ENCODE measurements around the gene C4orf50.
"Not testable (repeated sequence)": the region's sequence is repeated elsewhere in the genome, so short reads cannot be mapped to it uniquely, and the experiment has no call there.

The C4orf50 gene

GRCh38 chr4:5884796-5885195 lies 133.4 kb downstream of the C4orf50 start:
- no peak for DNase-seq

GRCh38 chr4:5883916-5884315 lies 134.3 kb downstream of the C4orf50 start:
- no peak for DNase-seq

- no peak for DNase-seq
Observed at GRCh38 chr4:5882947-5883346, 135.3 kb downstream of the C4orf50 start.

- DNase-seq, result no peak
Observed at GRCh38 chr4:5881340-5881739, 136.9 kb downstream of the C4orf50 start.

GRCh38 chr4:5878359-5878758 lies 139.9 kb downstream of the C4orf50 start:
- no peak for DNase-seq

GRCh38 chr4:5877392-5877791 lies 140.8 kb downstream of the C4orf50 start:
- no peak for DNase-seq

GRCh38 chr4:5874811-5875449 lies 143.3 kb downstream of the C4orf50 start:
- no peak for DNase-seq

- DNase-seq, result no peak
Observed at GRCh38 chr4:5870701-5871100, 147.5 kb downstream of the C4orf50 start.

- no peak for DNase-seq
Observed at GRCh38 chr4:5869966-5870619, 148.1 kb downstream of the C4orf50 start.

GRCh38 chr4:5867866-5868265 lies 150.4 kb downstream of the C4orf50 start:
- no peak for DNase-seq

- no peak for DNase-seq
Observed at GRCh38 chr4:5866841-5867813, 151.1 kb downstream of the C4orf50 start.

GRCh38 chr4:5865896-5866599 lies 152.2 kb downstream of the C4orf50 start:
- DNase-seq, result no peak

- peak; percentile 54 to 70 for DNase-seq
Observed at GRCh38 chr4:5863461-5864113, 154.6 kb downstream of the C4orf50 start.

- DNase-seq, result no peak
Observed at GRCh38 chr4:5858020-5858769, 160.0 kb downstream of the C4orf50 start.

- no peak for DNase-seq
Observed at GRCh38 chr4:5857199-5857598, 161.0 kb downstream of the C4orf50 start.

GRCh38 chr4:5856362-5856761 lies 161.9 kb downstream of the C4orf50 start:
- DNase-seq, result not testable (repeated sequence)

- DNase-seq, result no peak
Observed at GRCh38 chr4:5854929-5855328, 163.3 kb downstream of the C4orf50 start.

- no peak for DNase-seq
Observed at GRCh38 chr4:5852523-5853202, 165.6 kb downstream of the C4orf50 start.

GRCh38 chr4:5851637-5852301 lies 166.5 kb downstream of the C4orf50 start:
- DNase-seq, result no peak
